B cell (primary cell): ENCODE results near the gene KIF14. TPM values are rescaled to one million over a fixed set of nuclear protein-coding genes. Genes with fewer than 3 reads are reported as not detected.

Experiments used
- ATAC-seq: fragments of 200-7000 bp; cut with Tn5 transposase; one replicate; pipeline ENCODE4 v1.10.0; 2021; ENCODE audit warnings: low read depth, mild to moderate bottlenecking, moderate number of reproducible peaks, moderate library complexity
- CTCF ChIA-PET: fragments of 350-600 bp; sonication (Branson Sonifier 250); formaldehyde crosslinking; loops from one replicate; lab custom pipeline; 2021; ENCODE audit warnings: antibody characterized with exemption, inconsistent platforms; lab: Charles Lee
- POLR2A ChIA-PET: fragments of 350-600 bp; sonication (Branson Sonifier 250); formaldehyde crosslinking; loops from one replicate; lab custom pipeline; 2021; ENCODE audit warnings: antibody characterized with exemption; lab: Charles Lee
- DNase-seq: peaks from one replicate; pipeline ENCODE4 v3.0.0; 2013
- H2AFZ ChIP-seq: 2 replicates; pipeline ENCODE4 v1.6.1; 2012; ENCODE audit warnings: mild to moderate bottlenecking, low read depth, low read length; ENCODE audit not compliant: insufficient read depth, poor library complexity, severe bottlenecking
- H3K27ac ChIP-seq, 2 donors: 1 replicate in 1 of 2; 2 replicates in 1 of 2; pipeline ENCODE4 v1.5.1; 2012 to 2013; ENCODE audit warnings: low read length in 2 of 2, mild to moderate bottlenecking in 2 of 2, moderate library complexity in 1 of 2
- H3K27me3 ChIP-seq, 4 experiments: fragments of 200-600 bp in 1 of 4; sonication (generic) in 1 of 4; replicated peaks in 1 of 4; 1 replicate in 2 of 4; 2 replicates in 2 of 4; pipeline versions ENCODE4 v1.6.1 to v1.7.0; 2013 to 2016; ENCODE audit warnings: low read length in 3 of 4, mild to moderate bottlenecking in 2 of 4, mixed read lengths in 1 of 4, moderate library complexity in 1 of 4; ENCODE audit not compliant: insufficient read depth in 4 of 4, control insufficient read depth in 3 of 4; ENCODE audit errors: control extremely low read depth in 1 of 4
- H3K36me3 ChIP-seq, 2 experiments: replicated peaks in 1 of 2; 1 replicate in 1 of 2; 2 replicates in 1 of 2; pipeline versions ENCODE4 v1.6.1 to v1.7.1; 2013; ENCODE audit warnings: low read length in 1 of 2; ENCODE audit not compliant: insufficient read depth in 2 of 2, control insufficient read depth in 1 of 2; ENCODE audit errors: control extremely low read depth in 1 of 2, extremely low read depth in 1 of 2
- H3K4me1 ChIP-seq, 2 donors: fragments of 200-600 bp in 1 of 2; sonication (generic) in 1 of 2; 1 replicate in 1 of 2; 2 replicates in 1 of 2; pipeline versions ENCODE4 v1.5.1 to v1.6.1; 2013 to 2017; ENCODE audit warnings: low read length in 2 of 2; ENCODE audit not compliant: control insufficient read depth in 2 of 2, insufficient read depth in 2 of 2
- H3K4me2 ChIP-seq: replicated peaks from 2 replicates; pipeline ENCODE3; 2012; ENCODE audit warnings: mild to moderate bottlenecking, low read depth, low read length; ENCODE audit not compliant: poor library complexity, severe bottlenecking
- H3K4me3 ChIP-seq, 5 experiments: fragments of 200-600 bp in 1 of 5; sonication (generic) in 1 of 5; 1 replicate in 3 of 5; 2 replicates in 2 of 5; pipeline versions ENCODE4 v1.5.1 to v1.7.0; 2011 to 2016; ENCODE audit warnings: low read length in 4 of 5, mild to moderate bottlenecking in 4 of 5, low read depth in 2 of 5, control low read depth in 1 of 5, moderate library complexity in 1 of 5; ENCODE audit not compliant: insufficient read depth in 1 of 5; ENCODE audit errors: control extremely low read depth in 1 of 5, extremely low read depth in 1 of 5
- H3K79me2 ChIP-seq: fragments of 200-600 bp; sonication (generic); one replicate; pipeline ENCODE4 v1.6.0; 2016; ENCODE audit warnings: low read length; ENCODE audit not compliant: control insufficient read depth, insufficient read depth
- H3K9ac ChIP-seq: fragments of 200-600 bp; sonication (generic); 2 replicates; pipeline ENCODE4 v1.6.1; 2017; ENCODE audit warnings: mild to moderate bottlenecking, low read length, moderate library complexity
- H3K9me3 ChIP-seq, 3 donors: one replicate each; pipeline versions ENCODE4 v1.6.1 to v1.7.1; 2013; ENCODE audit warnings: low read length in 2 of 3; ENCODE audit not compliant: control insufficient read depth in 2 of 3, insufficient read depth in 1 of 3; ENCODE audit errors: control extremely low read depth in 1 of 3
- H4K20me1 ChIP-seq: 2 replicates; pipeline ENCODE4 v1.6.0; 2012; ENCODE audit warnings: mild to moderate bottlenecking, low read length; ENCODE audit not compliant: insufficient read depth, control insufficient read depth, poor library complexity, severe bottlenecking
- H3K27ac Mint-ChIP-seq: one replicate; pipeline ENCODE4 v1.8.0; 2021; ENCODE audit warnings: mixed read lengths
- H3K27me3 Mint-ChIP-seq: one replicate; pipeline ENCODE4 v1.8.0; 2021; ENCODE audit warnings: mixed read lengths
- H3K4me1 Mint-ChIP-seq: one replicate; pipeline ENCODE4 v1.8.0; 2021; ENCODE audit warnings: mixed read lengths
- H3K4me3 Mint-ChIP-seq: one replicate; pipeline ENCODE4 v1.8.0; 2021; ENCODE audit warnings: mixed read lengths
- H3K9me3 Mint-ChIP-seq: one replicate; pipeline ENCODE4 v1.8.0; 2022; ENCODE audit warnings: mixed read lengths; ENCODE audit not compliant: insufficient read depth
- EZH2 ChIP-seq: IDR thresholded peaks from 2 replicates; pipeline ENCODE4 v1.6.1; 2012; ENCODE audit warnings: borderline replicate concordance, low read depth, mild to moderate bottlenecking, moderate library complexity, low read length; ENCODE audit not compliant: insufficient read depth, poor library complexity, severe bottlenecking
- WGBS: methylation state at CpG from one replicate; pipeline ENCODE4 v1.1.5; 2013; ENCODE audit warnings: missing lambda C conversion rate; ENCODE audit not compliant: insufficient coverage; 5-methylcytosine and 5-hydroxymethylcytosine counted together
- intact Hi-C: fragments of 100-400 bp; cut with micrococcal nuclease; formaldehyde crosslinking; loops from one replicate; pipeline ENCODE4 v1.10.0; 2022
- polyA plus RNA-seq: library from polyadenylated mRNA; depleted of rRNA; stranded (reverse); fragments of >200 nt; gene quantifications from 2 replicates; pipeline ENCODE4 v1.2.3, GENCODE V29; 2012
- total RNA-seq, 2 donors: library from RNA; stranded (reverse); fragments of 120-200 nt in 1 of 2; gene quantifications; 1 replicate in 1 of 2; 2 replicates in 1 of 2; pipeline versions ENCODE4 v1.2.3 to v1.2.4, GENCODE V29; 2013 to 2022
- TF ChIP-seq, protein P1 (sequence below): fragments of 200-600 bp; IDR thresholded peaks from one replicate; pipeline ENCODE4 v1.8.0; 2022; ENCODE audit warnings: antibody characterized with exemption, mild to moderate bottlenecking

KIF14 gene
- total and polyA plus RNA-seq, 2 donors (not counting 1 experiment from before 2014, with no cell fraction given): 0.01 to 0.15 TPM

DNA sequence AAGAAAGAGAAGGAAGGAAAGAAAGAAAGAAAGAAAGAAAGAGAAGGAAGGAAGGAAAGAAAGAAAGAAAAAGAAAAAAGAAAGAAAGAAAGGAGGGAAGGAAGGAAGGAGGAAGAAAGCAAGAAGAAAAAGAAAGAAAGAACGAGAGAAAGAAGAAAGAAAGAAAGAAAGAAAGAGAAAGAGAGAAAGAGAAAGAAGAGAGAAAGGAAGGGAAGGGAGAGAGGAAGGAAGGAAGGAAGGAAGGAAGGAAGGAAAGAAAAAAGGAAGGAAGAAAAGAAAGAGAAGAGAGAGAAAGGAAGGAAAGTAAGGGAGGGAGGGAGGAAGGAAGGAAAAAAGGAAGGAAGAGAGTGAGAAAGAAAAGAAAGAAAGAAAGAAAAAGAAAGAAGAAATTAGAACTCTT lies 115.3 kb downstream of the KIF14 start:
- intact Hi-C loops: no loop called here
- H3K4me1 Mint-ChIP-seq: no peaks in the 10 kb centered on the region
- WGBS: 69% methylated on average over 1 of the region's 1 CpG
- no peak overlapping the region for H3K4me2 ChIP-seq
- no peak overlapping the region for H2AFZ ChIP-seq
- ATAC-seq (no peak), DNase-seq (no peak)
- H3K27ac Mint-ChIP-seq: no peak overlapping the region
- H3K4me1 ChIP-seq: no peaks in the 10 kb centered on the region
- H3K27ac ChIP-seq: no peak overlapping the region
- peaks cover 0 to 4% (median 0%) of the 10 kb centered on the region in 3 donors for H3K9me3 ChIP-seq
- H3K9ac ChIP-seq: no peak overlapping the region
- H4K20me1 ChIP-seq: no peaks in the 10 kb centered on the region
- peaks cover 0 to 3% (median 0%) of the 10 kb centered on the region in 4 experiments for H3K27me3 ChIP-seq
- H3K4me3 Mint-ChIP-seq: no peak overlapping the region
- H3K9me3 Mint-ChIP-seq: no peaks in the 10 kb centered on the region
- ChIA-PET CTCF (no interaction called here), POLR2A (no interaction called here)
- peaks cover 15% of the 10 kb centered on the region for H3K27me3 Mint-ChIP-seq
- no peak overlapping the region for H3K4me3 ChIP-seq
- no peaks in the 10 kb centered on the region for H3K79me2 ChIP-seq
- TF ChIP-seq, protein P1, sequence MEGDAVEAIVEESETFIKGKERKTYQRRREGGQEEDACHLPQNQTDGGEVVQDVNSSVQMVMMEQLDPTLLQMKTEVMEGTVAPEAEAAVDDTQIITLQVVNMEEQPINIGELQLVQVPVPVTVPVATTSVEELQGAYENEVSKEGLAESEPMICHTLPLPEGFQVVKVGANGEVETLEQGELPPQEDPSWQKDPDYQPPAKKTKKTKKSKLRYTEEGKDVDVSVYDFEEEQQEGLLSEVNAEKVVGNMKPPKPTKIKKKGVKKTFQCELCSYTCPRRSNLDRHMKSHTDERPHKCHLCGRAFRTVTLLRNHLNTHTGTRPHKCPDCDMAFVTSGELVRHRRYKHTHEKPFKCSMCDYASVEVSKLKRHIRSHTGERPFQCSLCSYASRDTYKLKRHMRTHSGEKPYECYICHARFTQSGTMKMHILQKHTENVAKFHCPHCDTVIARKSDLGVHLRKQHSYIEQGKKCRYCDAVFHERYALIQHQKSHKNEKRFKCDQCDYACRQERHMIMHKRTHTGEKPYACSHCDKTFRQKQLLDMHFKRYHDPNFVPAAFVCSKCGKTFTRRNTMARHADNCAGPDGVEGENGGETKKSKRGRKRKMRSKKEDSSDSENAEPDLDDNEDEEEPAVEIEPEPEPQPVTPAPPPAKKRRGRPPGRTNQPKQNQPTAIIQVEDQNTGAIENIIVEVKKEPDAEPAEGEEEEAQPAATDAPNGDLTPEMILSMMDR: peak; percentile 27
- TF ChIP-seq EZH2: no peak
- no peaks in the 10 kb centered on the region for H3K36me3 ChIP-seq

Other genes starting within 250 kb of the KIF14 start
- 23.3 and 23.5 TPM in 2 replicates for gene ZNF281, start 210.7 kb downstream of the KIF14 start, total RNA-seq
- 3.8 and 4.2 TPM in 2 replicates for gene ZNF281, start 210.7 kb downstream of the KIF14 start, polyA plus RNA-seq
- gene DDX59, start 49.2 kb upstream of the KIF14 start, total RNA-seq: 41.9 and 43.6 TPM in 2 replicates
- 20.2 and 24.6 TPM in 2 replicates for gene DDX59, start 49.2 kb upstream of the KIF14 start, polyA plus RNA-seq
- 1.4 and 2.1 TPM in 2 replicates for gene CAMSAP2, start 118.1 kb upstream of the KIF14 start, total RNA-seq
- 0.10 and 0.14 TPM in 2 replicates for gene CAMSAP2, start 118.1 kb upstream of the KIF14 start, polyA plus RNA-seq